IMR-90 (cell line): ENCODE measurements around the gene CHST3.

ENCODE experiments used
- CEBPB ChIP-seq: IDR thresholded peaks from 2 replicates; pipeline ENCODE4 v1.6.1; 2012; ENCODE audit warnings: low read depth, low read length, improper control_type of control experiment
- MAZ ChIP-seq: IDR thresholded peaks from 2 replicates; pipeline ENCODE4 v1.6.1; 2012; ENCODE audit warnings: low read depth, mild to moderate bottlenecking, low read length, improper control_type of control experiment, moderate library complexity, borderline replicate concordance
- POLR2A ChIP-seq: IDR thresholded peaks from 2 replicates; pipeline ENCODE4 v1.6.1; 2012; ENCODE audit warnings: mild to moderate bottlenecking, low read depth, low read length
- USF2 ChIP-seq: fragments of 150-350 bp; IDR thresholded peaks from 2 replicates; pipeline ENCODE4 v1.6.1; 2017; ENCODE audit warnings: mild to moderate bottlenecking, antibody characterized with exemption, low read length, low read depth
- TF ChIP-seq, protein P1 (sequence below): conservative IDR thresholded peaks from 2 replicates; pipeline ENCODE4 v1.5.1; 2012; ENCODE audit warnings: mild to moderate bottlenecking, low read depth, low read length, improper control_type of control experiment

- TF ChIP-seq POLR2A (no peak), CEBPB (no peak), USF2 (no peak), MAZ (no peak)
- TF ChIP-seq, protein P1, sequence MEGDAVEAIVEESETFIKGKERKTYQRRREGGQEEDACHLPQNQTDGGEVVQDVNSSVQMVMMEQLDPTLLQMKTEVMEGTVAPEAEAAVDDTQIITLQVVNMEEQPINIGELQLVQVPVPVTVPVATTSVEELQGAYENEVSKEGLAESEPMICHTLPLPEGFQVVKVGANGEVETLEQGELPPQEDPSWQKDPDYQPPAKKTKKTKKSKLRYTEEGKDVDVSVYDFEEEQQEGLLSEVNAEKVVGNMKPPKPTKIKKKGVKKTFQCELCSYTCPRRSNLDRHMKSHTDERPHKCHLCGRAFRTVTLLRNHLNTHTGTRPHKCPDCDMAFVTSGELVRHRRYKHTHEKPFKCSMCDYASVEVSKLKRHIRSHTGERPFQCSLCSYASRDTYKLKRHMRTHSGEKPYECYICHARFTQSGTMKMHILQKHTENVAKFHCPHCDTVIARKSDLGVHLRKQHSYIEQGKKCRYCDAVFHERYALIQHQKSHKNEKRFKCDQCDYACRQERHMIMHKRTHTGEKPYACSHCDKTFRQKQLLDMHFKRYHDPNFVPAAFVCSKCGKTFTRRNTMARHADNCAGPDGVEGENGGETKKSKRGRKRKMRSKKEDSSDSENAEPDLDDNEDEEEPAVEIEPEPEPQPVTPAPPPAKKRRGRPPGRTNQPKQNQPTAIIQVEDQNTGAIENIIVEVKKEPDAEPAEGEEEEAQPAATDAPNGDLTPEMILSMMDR = no peak
These were observed 52.6 kb downstream of the CHST3 start for GRCh38 chr10:72016608-72017300.
